HCT116 (cell line): ENCODE data around the gene SLC27A2. TPM values are rescaled to one million over a fixed set of nuclear protein-coding genes. Genes with fewer than 3 reads are reported as not detected.

ENCODE experiments used
- ATAC-seq: fragments of 200-7000 bp; cut with Tn5 transposase; 2 replicates; pipeline ENCODE4 v1.9.1; 2020; ENCODE audit warnings: mild to moderate bottlenecking, moderate library complexity
- BruUV-seq: library from RNA; stranded (reverse); fragments of 400-500 nt; replicated peaks from 2 replicates; lab custom pipeline; 2021; lab: Mats Ljungman, UMichigan
- CTCF ChIA-PET: fragments of 300-600 bp; sonication (Branson Sonifier 250); formaldehyde crosslinking; loops from one replicate; lab custom pipeline; 2021; ENCODE audit warnings: antibody characterized with exemption; lab: Charles Lee
- POLR2A ChIA-PET: fragments of 300-600, 350-600 bp; sonication (Branson Sonifier 250); formaldehyde crosslinking; loops from one replicate; lab custom pipeline; 2021; ENCODE audit warnings: antibody characterized with exemption; lab: Charles Lee
- RAD21 ChIA-PET, 2 experiments: fragments of 300-600 bp; sonication (Branson Sonifier 250); formaldehyde crosslinking; loops; one replicate each; lab custom pipeline; 2023; ENCODE audit warnings: low total read pairs in 2 of 2; ENCODE audit not compliant: uncharacterized antibody in 2 of 2, unreplicated experiment in 2 of 2, low non-redundant PET in 1 of 2; lab: Charles Lee
- DNase-seq: peaks from one replicate; pipeline ENCODE4 v3.0.0-alpha.2; 2010; ENCODE audit warnings: low read depth, low spot score
- H2AFZ ChIP-seq: fragments of 200-600 bp; shearing (Covaris generic), sonication (generic); 2 replicates; pipeline ENCODE4 v1.6.1; 2017; ENCODE audit warnings: low read depth, mixed run types, mixed read lengths, antibody characterized with exemption, low read length; ENCODE audit not compliant: poor library complexity, severe bottlenecking
- H3K27ac ChIP-seq: 2 replicates; pipeline ENCODE4 v1.5.1; 2012; ENCODE audit warnings: low read depth, low read length
- H3K27me3 ChIP-seq: fragments of 200-600 bp; sonication (generic); 2 replicates; pipeline ENCODE4 v1.6.1; 2016; ENCODE audit warnings: mixed run types, low read length, mixed read lengths; ENCODE audit not compliant: insufficient read depth
- H3K36me3 ChIP-seq, 2 experiments: fragments of 200-500 bp in 1 of 2; fragments of 200-600 bp in 1 of 2; sonication (Bioruptor generic) in 1 of 2; sonication (generic) in 1 of 2; 2 replicates each; pipeline versions ENCODE4 v1.5.1 to v1.6.1; 2014 to 2016; ENCODE audit warnings: low read length in 2 of 2, inconsistent platforms in 1 of 2, mixed read lengths in 1 of 2, mixed run types in 1 of 2; ENCODE audit not compliant: insufficient read depth in 2 of 2, control insufficient read depth in 1 of 2
- H3K4me1 ChIP-seq, 2 experiments: fragments of 200-600 bp in 1 of 2; sonication (generic) in 1 of 2; 2 replicates each; pipeline versions ENCODE4 v1.5.1 to v1.6.1; 2012 to 2017; ENCODE audit warnings: low read length in 2 of 2, inconsistent platforms in 1 of 2, mild to moderate bottlenecking in 1 of 2, mixed read lengths in 1 of 2, mixed run types in 1 of 2, moderate library complexity in 1 of 2; ENCODE audit not compliant: insufficient read depth in 2 of 2, control insufficient read depth in 1 of 2
- H3K4me2 ChIP-seq: fragments of 200-600 bp; sonication (generic); 2 replicates; pipeline ENCODE4 v1.6.1; 2017; ENCODE audit warnings: mixed run types, low read length, mixed read lengths
- H3K4me3 ChIP-seq, 2 experiments: fragments of 200-600 bp in 1 of 2; sonication (generic) in 1 of 2; replicated peaks in 1 of 2; 2 replicates each; pipeline ENCODE4 v1.5.1; 2011 to 2016; ENCODE audit warnings: low read length in 2 of 2, control low read depth in 1 of 2, low read depth in 1 of 2, mild to moderate bottlenecking in 1 of 2, mixed read lengths in 1 of 2, mixed run types in 1 of 2
- H3K79me2 ChIP-seq: fragments of 200-600 bp; sonication (generic); 2 replicates; pipeline ENCODE4 v1.6.1; 2017; ENCODE audit warnings: mild to moderate bottlenecking, mixed run types, low read length, moderate library complexity, mixed read lengths; ENCODE audit not compliant: insufficient read depth
- H3K9ac ChIP-seq: fragments of 200-600 bp; sonication (generic); 2 replicates; pipeline ENCODE4 v1.6.1; 2016; ENCODE audit warnings: low read length, mixed read lengths
- H3K9me2 ChIP-seq: fragments of 200-600 bp; sonication (generic), shearing (Covaris generic); 2 replicates; pipeline ENCODE4 v1.6.1; 2017; ENCODE audit warnings: mixed run types, mild to moderate bottlenecking, moderate library complexity; ENCODE audit not compliant: insufficient read depth
- H3K9me3 ChIP-seq, 2 experiments: fragments of 200-500 bp in 1 of 2; fragments of 200-600 bp in 1 of 2; sonication (Bioruptor generic) in 1 of 2; sonication (generic) in 1 of 2; 2 replicates each; pipeline ENCODE4 v1.6.1; 2014 to 2017; ENCODE audit warnings: low read length in 2 of 2, mixed read lengths in 2 of 2, inconsistent platforms in 1 of 2, low read depth in 1 of 2, mild to moderate bottlenecking in 1 of 2, mixed run types in 1 of 2, moderate library complexity in 1 of 2; ENCODE audit not compliant: control insufficient read depth in 1 of 2, insufficient read depth in 1 of 2
- H4K20me1 ChIP-seq: fragments of 200-600 bp; sonication (generic), shearing (Covaris generic); 2 replicates; pipeline ENCODE4 v1.6.1; 2017; ENCODE audit warnings: mixed run types, mild to moderate bottlenecking, moderate library complexity; ENCODE audit not compliant: insufficient read depth
- CEBPB ChIP-seq: IDR thresholded peaks from 2 replicates; pipeline ENCODE4 v1.6.1; 2012; ENCODE audit warnings: low read depth
- ELF1 ChIP-seq: IDR thresholded peaks from 2 replicates; pipeline ENCODE4 v1.6.1; 2012; ENCODE audit warnings: low read depth, borderline replicate concordance
- POLR2A ChIP-seq: IDR thresholded peaks from 2 replicates; pipeline ENCODE4 v1.7.0; 2011; ENCODE audit warnings: borderline replicate concordance; ENCODE audit not compliant: insufficient read depth, insufficient read length; ENCODE audit errors: extremely low read depth
- RAD21 ChIP-seq: IDR thresholded peaks from 2 replicates; pipeline ENCODE4 v1.6.1; 2012; ENCODE audit warnings: low read depth, mild to moderate bottlenecking
- SP1 ChIP-seq: IDR thresholded peaks from 2 replicates; pipeline ENCODE4 v1.6.1; 2012; ENCODE audit warnings: low read depth
- SRF ChIP-seq: IDR thresholded peaks from 2 replicates; pipeline ENCODE4 v1.6.1; 2012; ENCODE audit warnings: low read depth
- ZFX ChIP-seq: fragments of 450-650 bp; IDR thresholded peaks from 2 replicates; pipeline ENCODE4 v1.6.1; 2017
- ZNF274 ChIP-seq: fragments of 200-500 bp; sonication (Bioruptor generic); IDR thresholded peaks from 2 replicates; pipeline ENCODE4 v1.6.1; 2014; ENCODE audit warnings: mild to moderate bottlenecking, low read depth, low read length, inconsistent platforms
- intact Hi-C: fragments of 100-400 bp; cut with micrococcal nuclease; formaldehyde crosslinking; loops from 2 replicates; pipeline ENCODE4 v1.10.0; 2022
- total RNA-seq: library from RNA; stranded (reverse); gene quantifications from one replicate; pipeline ENCODE4 v1.2.1, GENCODE V29; 2021; ENCODE audit not compliant: unreplicated experiment
- TF ChIP-seq, protein P1 (sequence below): IDR thresholded peaks from 2 replicates; pipeline ENCODE4 v1.6.1; 2012

The SLC27A2 gene
- total RNA-seq, 1 experiment from 2014 or later, result 14.0 TPM

DNA sequence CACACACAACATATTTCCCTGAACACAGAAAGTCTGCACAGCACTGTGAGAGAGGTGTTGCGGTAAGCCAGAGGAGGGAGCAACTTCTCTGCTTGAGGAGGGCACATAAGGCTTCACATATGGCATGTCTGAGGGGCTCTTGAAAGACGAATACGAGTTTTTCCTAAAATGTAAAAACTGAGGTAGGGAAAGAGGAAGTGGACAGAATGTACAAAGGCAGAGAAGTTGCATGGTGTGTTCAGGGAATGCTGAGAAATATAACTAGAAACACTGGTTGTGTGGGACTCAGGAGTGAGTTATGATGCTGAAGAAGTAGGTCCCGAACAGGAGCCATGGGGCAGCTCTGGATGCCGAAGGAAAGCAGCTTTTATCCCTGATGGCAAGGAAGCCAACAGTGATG is 40.1 kb upstream of the SLC27A2 start:
- no peaks in the 10 kb centered on the region for H4K20me1 ChIP-seq
- H3K9ac ChIP-seq, result no peak overlapping the region
- CTCF ChIA-PET, result no interaction called here
- DNase-seq, result no peak
- no TSS peak for BruUV-seq
- H3K4me2 ChIP-seq, result no peak overlapping the region
- no peak overlapping the region for H3K27ac ChIP-seq
- peaks cover 7 to 22% of the 10 kb centered on the region in 2 experiments for H3K4me1 ChIP-seq
- TF ChIP-seq RAD21 (no peak), POLR2A (no peak), SP1 (no peak), SRF (no peak), ELF1 (no peak)
- TF ChIP-seq, protein P1, sequence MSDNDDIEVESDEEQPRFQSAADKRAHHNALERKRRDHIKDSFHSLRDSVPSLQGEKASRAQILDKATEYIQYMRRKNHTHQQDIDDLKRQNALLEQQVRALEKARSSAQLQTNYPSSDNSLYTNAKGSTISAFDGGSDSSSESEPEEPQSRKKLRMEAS, result no peak
- TF ChIP-seq, all 23 proteins: peak for 0
- intact Hi-C loops, result loop anchor here (10.0 kb wide), 1 partner anchor 137 kb away; no protein-coding TSS in a partner anchor
- no peaks in the 10 kb centered on the region for H3K79me2 ChIP-seq
- no peak overlapping the region for H3K4me3 ChIP-seq
- no peaks in the 10 kb centered on the region for H3K9me2 ChIP-seq
- RAD21 ChIA-PET, result no interaction called here
- no peak overlapping the region for H2AFZ ChIP-seq
- H3K36me3 ChIP-seq, result no peaks in the 10 kb centered on the region
- POLR2A ChIA-PET, result no interaction called here
- H3K27me3 ChIP-seq, result no peaks in the 10 kb centered on the region
- ATAC-seq, result no peak
- no peaks in the 10 kb centered on the region for H3K9me3 ChIP-seq

DNA sequence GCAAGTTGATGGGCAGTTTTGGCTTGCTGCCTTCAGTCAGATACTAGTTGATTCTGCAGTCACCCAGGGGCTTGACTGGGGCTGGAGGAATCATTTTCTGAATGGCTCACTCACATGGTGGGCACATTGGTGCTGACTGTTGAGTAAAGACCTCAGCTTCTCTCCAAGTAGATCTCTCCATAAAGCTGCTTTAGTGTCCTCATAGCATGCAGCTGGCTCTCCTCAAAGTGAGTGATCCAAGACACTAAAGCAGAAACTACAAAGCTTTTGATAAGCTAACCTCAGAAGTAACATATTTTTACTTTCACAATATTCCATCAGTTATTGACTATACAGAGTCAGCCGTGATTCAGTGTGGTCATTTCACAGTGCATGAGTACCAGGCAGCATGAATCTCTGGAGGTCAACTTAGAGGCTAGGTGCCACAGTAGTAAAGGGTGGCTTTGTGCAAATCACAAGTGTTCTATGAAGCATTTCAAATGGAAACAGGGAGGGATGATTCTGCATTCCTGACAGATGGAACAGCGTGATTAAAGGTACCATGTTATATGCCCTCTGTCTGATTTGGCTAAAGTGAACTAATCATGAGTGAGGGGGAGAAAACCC is 38.6 kb upstream of the SLC27A2 start:
- Histone ChIP-seq H3K9ac (no peak overlapping the region), H3K9me3 (no peaks in the 10 kb centered on the region), H3K79me2 (no peaks in the 10 kb centered on the region), H3K36me3 (no peaks in the 10 kb centered on the region), H3K27ac (no peak overlapping the region), H4K20me1 (no peaks in the 10 kb centered on the region), H2AFZ (no peak overlapping the region), H3K4me3 (no peak overlapping the region), H3K4me2 (no peak overlapping the region), H3K27me3 (no peaks in the 10 kb centered on the region), H3K4me1 (peaks cover 2 to 11% of the 10 kb centered on the region in 2 experiments; a peak in 3 of 4 replicates), H3K9me2 (no peaks in the 10 kb centered on the region)
- BruUV-seq, result no TSS peak
- TF ChIP-seq ZNF274 (no peak), ZFX (no peak), CEBPB (no peak)
- DNase-seq (no peak), ATAC-seq (no peak)
- CTCF ChIA-PET, result interaction anchor here (0.9 to 1.0 kb wide), 2 partner anchors 173 to 1282 kb away, joined by 3 read pairs; no protein-coding TSS in a partner anchor
- intact Hi-C loops, result loop anchor here (10.0 kb wide), 1 partner anchor 139 kb away; no protein-coding TSS in a partner anchor
- POLR2A ChIA-PET, result no interaction called here
- RAD21 ChIA-PET, result no interaction called here
